Left kidney (tissue), 2 donors: ENCODE measurements around the gene SAFB2. TPM values are rescaled to one million over a fixed set of nuclear protein-coding genes. Genes with fewer than 3 reads are reported as not detected.

Experiments used
- DNase-seq: peaks from one replicate; pipeline ENCODE4 v3.0.0-alpha.2; 2013
- polyA plus RNA-seq: library from polyadenylated mRNA; unstranded; fragments of 120-200 nt; gene quantifications from one replicate; pipeline ENCODE4 v1.2.1, GENCODE V29; 2013; ENCODE audit not compliant: insufficient read length

SAFB2 gene
- polyA plus RNA-seq, 1 donor: 118 TPM

GRCh38 chr19:5608291-5608690, 14.3 kb downstream of the SAFB2 start:
- no peak for DNase-seq

DNA sequence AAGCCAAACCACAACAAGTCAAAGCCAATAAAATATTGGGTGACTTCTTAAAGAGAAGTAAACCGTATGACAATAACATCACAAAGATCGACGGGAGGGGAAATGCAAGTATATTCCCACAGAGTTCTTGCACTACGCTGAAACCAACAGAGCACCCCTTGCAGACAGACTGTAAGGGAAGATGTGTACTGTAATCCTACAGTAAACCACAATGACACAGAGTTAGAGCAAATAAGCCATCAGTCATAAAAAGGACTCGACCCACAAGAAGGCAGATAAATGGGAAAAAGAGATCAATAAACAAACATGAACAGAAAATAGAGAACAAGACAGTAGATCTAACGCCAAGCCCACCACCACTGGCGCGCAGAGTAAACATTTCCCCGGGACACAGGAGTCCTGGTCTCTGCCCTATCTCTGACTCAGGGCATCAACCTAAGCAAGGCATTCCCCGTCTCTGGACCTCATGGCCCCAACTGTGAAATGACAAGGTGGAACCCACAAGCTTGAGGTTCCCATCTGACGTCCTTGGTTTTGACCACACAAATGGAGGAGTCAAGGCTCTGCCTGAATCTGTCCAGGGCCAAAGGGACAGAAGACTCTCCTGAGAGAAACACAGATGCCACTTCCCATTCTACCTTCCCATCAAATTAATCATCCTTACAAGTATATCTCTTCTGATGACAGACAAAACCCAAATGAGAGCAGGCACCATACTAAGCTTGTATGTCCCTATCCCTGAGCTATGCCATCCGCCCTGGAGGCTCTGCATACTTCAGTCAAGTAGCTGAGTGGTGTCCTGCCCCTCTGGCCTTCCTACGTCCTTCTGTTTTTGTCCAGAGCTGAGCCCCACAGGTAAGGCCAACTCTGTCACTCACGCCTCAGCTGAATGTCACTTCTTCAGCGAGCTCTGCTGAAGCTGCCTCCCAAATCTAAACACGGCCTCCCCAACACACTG, 15.0 kb downstream of the SAFB2 start:
- DNase-seq: no peak

- no peak for DNase-seq
Observed at GRCh38 chr19:5605362-5605761, 17.2 kb downstream of the SAFB2 start.

DNA sequence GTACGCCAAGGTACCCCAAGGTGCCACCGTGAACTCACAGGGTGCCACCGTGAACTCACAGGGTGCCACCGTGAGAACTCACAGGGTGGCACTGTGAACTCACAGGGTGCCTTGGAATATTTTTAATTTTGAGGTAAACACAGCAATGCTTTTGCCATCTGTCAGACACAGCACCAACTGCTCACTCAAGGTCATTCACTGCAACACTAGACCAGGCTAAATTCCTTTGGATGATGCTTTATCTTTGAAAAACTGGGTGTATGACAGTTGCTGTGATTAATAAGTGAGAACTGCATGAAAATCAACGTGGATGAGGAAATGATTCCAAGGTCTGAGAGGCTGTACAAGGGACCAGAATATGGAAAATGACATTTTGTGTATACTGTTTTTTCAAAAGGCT, 18.9 kb downstream of the SAFB2 start:
- no peak for DNase-seq

GRCh38 chr19:5600797-5601196, 21.8 kb downstream of the SAFB2 start:
- DNase-seq: no peak

DNA sequence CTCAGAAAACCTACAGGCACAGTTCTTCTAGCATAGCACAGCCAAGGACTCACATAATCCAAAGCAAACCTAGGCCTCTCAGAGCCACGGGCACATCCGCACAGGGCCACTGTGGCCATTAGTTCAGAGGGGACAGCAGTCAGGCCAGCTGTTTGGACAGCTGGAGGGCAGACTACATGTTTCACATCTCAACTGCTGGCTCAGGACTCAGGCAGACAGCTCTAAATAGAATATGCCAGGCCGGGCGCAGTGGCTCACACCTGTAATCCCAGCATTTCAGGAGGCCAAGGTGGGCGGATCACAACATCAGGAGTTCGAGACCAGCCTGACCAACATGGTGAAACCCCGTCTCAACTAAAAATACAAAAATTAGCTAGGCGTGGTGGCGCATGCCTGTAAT, 26.8 kb downstream of the SAFB2 start:
- no peak for DNase-seq

DNA sequence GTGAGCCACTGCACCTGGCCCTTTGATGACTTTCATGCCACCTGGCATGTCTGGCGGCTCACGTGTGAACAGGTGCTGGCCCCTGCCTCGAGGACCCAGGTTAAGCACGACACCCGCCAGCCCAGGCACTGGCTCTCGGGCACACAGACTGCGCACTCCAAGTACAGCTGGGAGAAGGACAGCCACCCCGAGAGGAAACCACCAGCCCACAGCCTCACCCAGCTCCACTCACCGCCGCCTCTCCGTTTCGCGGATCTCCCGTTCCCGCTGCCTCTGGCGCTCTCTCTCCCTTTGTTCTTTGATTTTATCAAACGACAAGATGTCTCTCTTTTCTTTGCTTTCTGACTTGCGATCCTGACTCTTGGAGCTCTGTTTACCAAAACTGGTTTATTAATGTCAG, 27.4 kb downstream of the SAFB2 start:
- no peak for DNase-seq

DNA sequence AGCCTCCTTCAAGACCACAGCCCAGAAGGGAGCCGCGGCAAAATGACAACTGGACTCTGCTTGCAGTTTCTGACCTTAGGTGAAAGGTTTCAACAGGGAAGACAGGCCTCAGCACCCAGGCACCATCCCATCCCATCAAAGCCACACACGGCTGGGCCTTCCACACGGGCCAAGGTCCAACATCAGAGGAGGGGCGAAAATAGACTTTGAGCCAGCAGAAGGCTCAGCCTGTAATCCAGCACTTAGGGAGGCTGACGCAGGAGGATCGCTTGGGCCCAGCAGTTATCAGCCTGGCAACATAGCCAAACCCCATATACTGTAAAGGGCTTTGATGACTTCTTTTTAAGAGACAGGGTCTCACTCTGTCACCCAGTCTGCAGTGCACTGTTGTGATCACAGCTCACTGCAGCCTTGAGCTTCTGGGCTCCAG, 28.0 kb downstream of the SAFB2 start:
- no peak for DNase-seq

DNA sequence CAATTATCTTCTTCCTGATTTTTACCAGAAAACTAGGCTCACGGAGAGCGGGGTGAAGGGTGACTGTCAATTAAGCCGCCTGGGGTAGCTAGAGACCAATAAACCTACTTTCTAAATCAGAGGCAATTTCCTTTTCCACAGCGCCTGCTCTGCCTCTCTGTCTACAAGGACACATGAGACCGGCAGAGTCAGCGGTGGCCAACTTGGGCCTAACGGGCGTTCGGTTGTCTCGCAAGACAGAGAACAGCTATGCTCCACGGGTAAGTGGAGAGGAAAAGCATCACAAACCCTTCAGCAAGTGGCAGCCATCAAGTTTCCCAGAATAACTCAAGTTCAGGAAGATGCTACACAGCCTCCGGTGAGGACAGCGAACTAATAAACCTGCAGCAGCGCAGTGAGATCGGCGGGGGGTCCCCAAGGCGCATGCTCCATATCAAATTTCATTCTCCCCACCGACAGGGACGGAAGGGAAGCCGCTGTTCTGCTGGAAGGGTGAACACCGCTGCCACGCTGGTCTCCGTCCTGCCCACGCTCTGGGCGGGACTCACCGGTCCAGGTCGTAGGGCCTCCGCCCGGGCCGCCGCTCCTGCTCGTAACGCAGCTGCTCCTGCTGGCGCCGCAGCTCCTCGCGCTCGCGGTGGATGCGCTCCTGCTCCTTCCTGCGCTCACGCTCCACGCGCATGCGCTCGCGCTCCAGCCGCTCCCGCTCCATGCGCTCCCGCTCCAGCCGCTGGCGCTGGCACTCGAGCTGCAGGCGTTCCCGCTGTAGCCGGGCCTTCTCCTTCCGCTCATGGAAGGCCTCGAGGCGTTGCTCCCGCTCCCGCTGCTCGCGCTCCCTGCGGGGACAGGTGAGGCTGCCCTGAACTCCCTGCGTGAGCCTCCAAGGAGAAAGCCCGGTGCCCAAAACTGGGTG, 29.0 kb downstream of the SAFB2 start:
- DNase-seq: no peak

DNA sequence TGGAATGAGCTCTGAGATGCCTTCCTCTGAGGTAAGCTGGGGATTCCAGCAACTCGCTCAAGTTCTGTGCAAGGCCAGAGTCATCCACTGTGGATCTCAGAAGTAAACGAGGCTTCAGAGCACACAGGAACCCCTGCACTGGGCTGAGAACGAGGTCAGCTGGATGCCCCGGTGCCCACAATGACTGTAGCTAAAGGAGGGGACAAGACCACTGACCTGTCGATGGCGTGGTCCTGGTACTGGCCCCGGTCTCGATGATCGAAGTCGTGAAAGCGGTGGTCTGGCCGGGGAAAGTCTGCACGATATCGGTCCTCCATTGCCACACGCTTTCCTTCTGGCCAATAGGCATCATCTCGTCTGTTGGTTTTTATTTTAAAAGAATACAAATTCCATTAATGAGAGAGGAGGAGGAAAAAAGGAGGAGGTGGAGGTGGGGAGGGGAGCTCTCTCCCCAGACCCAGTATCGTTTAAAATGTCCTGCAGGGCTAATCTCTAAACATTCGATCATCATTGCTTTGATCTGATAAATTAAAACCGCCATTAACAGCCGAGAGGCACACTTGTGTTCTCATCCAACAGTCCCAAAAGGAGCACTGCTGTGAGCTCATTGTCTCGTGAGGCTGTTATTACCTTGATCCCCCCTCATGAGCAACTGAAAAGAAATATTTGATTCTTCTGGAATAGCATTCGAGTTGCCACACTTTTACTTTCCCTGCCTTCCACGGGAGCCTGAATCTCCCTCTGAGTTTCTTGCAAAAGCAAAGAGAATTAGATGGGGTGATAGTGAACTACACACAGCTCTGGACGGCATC, 29.8 kb downstream of the SAFB2 start:
- DNase-seq: no peak

GRCh38 chr19:5591476-5591875, 31.1 kb downstream of the SAFB2 start:
- DNase-seq: no peak

- no peak for DNase-seq
Observed at GRCh38 chr19:5590865-5591154, 31.8 kb downstream of the SAFB2 start.

DNA sequence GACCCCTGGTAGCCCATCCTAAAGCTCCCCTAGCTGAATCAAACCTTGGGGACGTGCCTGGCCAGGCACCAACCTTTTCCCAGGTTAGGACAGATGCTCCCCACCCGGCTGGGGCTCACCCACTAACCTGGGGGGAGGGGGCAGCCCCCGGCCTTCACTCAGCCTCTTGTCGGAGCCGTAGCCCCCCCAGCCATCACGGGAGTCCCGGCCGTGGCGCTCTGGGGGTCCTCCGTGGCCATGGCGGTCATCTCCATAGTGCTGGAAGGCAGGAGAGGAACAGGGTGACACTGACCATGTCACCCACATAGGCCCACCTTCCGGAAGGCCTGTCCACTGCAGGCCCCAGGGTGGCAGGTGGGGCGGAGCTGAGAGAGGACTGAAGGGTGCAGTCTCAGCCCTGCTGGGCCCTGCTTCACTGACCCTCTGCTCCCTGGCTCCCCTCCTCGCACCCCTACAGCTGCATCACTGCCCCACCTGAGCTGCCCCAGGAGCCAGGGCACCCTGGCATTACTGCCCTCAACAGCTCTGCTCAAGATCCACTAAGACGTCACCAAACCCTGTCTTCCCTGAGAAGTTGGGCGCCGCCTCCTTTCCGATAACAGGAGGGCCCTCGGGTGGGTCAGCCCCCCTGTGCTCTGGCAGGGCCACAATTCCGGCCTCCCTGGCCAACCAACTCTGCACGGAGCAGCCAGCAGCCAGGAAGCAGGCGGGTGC, 32.3 kb downstream of the SAFB2 start:
- no peak for DNase-seq

DNA sequence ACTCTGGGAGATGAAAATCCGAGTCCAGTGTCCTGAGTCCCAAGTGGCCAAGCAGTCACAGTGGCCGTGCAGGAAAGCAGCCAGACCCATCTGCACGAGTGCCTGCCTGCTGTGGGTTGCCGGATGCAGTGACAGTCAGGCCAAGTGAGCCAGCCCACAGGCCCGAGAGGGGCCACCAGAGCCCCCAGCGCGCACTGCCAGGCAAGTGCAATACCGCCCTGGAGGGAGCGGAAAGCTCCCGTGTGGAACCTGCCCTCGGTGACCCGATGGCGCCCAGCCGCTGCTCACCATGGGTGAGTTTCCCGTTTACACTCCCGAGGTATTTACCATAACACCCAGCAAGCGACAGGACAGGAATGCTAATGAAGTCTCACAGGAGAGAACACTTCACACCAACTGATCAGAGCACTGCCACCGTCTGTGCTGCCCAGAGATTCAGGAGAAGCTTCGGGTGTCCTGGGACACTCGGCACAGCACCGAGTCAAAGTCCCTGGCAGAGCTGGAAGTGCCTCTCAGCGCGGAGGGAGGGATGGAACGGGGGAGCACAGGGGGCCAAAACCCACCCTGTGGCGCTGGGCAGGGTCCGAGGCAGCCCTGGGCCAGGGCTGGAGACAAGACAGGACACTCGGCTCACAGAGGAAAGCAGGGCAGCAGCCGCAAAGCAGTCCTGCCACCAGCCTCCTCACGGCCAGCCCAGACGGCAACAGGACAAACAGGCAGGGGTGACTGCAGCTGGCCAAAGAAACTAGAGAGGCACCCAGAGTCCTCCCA, 33.5 kb downstream of the SAFB2 start:
- DNase-seq: no peak

GRCh38 chr19:5588441-5588840, 34.1 kb downstream of the SAFB2 start:
- no peak for DNase-seq

DNA sequence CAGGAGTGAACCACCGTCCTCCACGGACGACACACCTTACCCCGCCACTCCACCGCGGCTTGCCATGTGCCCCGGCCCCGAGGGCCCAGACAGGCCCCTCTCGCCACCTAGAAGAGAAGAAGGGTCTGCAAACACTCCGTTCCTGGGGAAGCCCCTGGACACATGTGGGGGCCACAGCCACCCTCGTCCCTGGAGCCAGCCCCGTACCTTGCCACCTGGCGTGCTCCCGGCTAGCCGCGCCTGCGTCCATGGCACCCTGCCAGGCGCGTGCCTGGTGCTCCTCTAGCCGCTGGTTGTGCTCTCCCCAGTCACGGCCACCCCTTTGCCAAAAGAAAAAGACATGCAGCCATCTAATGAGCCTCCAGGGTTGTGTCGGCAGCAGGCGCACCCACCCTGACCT, 34.9 kb downstream of the SAFB2 start:
- no peak for DNase-seq

DNA sequence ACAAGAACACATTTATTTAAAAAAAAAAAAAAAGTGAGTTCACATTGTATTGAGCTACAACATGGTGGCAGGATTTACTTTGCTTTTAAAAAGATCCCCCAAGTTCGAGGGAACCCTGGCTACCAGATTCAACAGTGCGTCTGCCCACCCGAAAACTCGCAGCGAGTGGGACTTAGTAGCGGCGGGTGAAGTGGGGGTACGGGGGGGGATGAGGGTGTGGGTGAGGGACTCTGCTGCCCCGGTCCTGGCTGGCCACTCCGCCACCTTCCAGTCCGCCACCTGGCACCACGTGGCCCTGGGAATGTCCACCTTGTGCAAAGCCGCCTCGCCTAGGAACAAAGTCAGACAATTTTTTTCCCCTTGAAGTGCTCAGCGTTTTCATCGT, 35.5 kb downstream of the SAFB2 start:
- no peak for DNase-seq

DNA sequence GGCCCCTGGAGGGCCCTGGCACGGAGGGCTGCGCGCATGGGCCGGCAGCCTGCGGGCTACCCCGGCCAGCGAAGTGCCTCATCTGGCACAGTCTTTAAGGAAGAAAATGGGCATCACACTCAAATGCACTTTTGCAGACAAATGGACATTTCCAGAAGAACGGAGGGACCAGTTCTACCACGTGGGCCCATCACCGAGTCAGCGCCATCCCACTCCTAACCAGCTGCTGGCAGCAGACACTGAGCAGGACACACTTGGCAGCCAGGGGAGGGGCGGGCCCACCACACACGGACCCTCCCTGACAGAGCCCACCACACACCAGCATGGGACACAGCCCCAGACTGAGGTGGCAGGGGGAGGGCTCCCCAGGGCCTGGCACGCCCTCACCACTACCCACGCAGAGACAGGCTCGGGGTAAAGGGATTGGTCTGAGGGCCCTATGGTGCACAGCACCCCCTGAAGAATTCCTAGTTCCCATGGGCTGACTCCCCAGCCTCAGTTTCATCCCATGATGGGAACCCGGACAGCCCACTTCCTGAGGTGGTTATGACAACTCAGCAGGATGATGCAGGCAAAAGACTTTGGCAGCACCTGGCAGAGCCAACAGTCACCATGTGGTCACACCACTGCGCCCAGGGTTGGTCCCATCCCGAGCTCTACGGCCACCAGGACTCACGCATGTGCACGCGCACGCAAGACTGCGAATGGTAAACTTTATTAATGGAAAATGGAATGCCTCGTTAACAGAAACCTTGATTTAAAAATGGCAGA, 36.1 kb downstream of the SAFB2 start:
- no peak for DNase-seq

DNA sequence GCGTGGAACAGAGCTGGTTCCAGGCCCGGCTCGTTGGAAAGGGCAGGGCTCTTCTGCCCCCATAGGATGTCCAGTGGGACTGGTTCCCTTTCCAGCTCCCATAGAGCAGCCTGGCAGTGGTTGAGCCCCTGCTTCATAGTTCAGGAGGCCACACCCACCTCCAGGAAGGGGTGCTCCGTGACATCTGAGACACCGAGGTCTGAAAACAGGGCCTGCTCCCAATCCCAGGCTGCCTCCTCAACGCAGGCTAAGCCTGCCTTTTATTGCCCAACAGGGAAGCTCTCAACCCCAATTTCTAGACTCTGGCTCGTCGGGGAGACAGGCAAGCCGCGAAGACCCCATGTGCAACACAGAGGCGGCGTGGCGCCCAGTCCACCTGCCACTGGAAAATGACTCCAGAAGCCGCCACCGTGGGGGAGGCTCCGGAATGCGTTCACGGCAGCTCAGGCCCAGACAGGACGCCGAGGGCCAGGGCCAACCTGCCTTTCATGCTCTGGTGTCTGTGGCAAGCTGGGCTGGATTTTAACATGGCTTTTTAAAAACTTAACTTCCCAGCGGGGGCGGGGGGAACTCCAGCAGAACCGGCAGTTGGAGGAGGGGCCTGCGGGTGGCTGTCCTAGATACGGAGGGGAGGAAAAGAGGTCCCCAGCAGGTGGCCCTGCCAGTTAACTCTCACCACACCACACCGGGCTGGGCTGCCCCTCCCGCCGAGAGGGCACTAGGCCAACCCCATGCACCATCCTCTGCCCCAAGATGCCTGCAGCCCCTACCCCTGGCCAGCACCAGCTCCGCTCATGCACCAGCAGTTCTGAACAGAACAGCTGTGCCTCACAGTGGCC, 36.9 kb downstream of the SAFB2 start:
- peak; percentile 63 for DNase-seq
